ENCODE measurements around the gene TAF1C.

The TAF1C gene

GRCh38 chr16:84150926-84151325, 35.9 kb downstream of the TAF1C start:
- no peak for DNase-seq (ENCODE audit: low read depth)
- H3K4me3 ChIP-seq (ENCODE audit: control insufficient read depth, low read depth, low read length), result no peak overlapping the region
- TF ChIP-seq CTCF (conservative IDR thresholded peaks at IDR 0.05; ENCODE audit: control insufficient read depth, insufficient read depth, low read depth, low read length), result no peak

GRCh38 chr16:84144859-84145639, 41.8 kb downstream of the TAF1C start, which contains the start of the genes DNAAF1 and HSDL1:
TSS of gene DNAAF1 (plus strand) at chr16:84145308. CDS start at chr16:84145441, 133 bp downstream.
TSS of gene HSDL1 (minus strand) at chr16:84145177. CDS start at chr16:84131321, 13,856 bp downstream.
- DNase-seq (ENCODE audit: low read depth), result peak; percentile 72
- H3K4me3 ChIP-seq (ENCODE audit: control insufficient read depth, low read depth, low read length), result peak within 1 kb of the TSS; percentile 81
- TF ChIP-seq CTCF (conservative IDR thresholded peaks at IDR 0.05; ENCODE audit: control insufficient read depth, insufficient read depth, low read depth, low read length), result no peak

- peak; percentile 8 for DNase-seq (ENCODE audit: low read depth)
- no peak for TF ChIP-seq CTCF (conservative IDR thresholded peaks at IDR 0.05; ENCODE audit: control insufficient read depth, insufficient read depth, low read depth, low read length)
- peak overlapping the region; percentile 81 for H3K4me3 ChIP-seq (ENCODE audit: control insufficient read depth, low read depth, low read length)
These were observed 42.5 kb downstream of the TAF1C start for GRCh38 chr16:84144209-84144858.

GRCh38 chr16:84143784-84144199, 43.1 kb downstream of the TAF1C start:
- peak overlapping the region; percentile 81 for H3K4me3 ChIP-seq (ENCODE audit: control insufficient read depth, low read depth, low read length)
- DNase-seq (ENCODE audit: low read depth), result peak; percentile 7
- no peak for TF ChIP-seq CTCF (conservative IDR thresholded peaks at IDR 0.05; ENCODE audit: control insufficient read depth, insufficient read depth, low read depth, low read length)

GRCh38 chr16:84143081-84143480, 43.8 kb downstream of the TAF1C start:
- H3K4me3 ChIP-seq (ENCODE audit: control insufficient read depth, low read depth, low read length), result no peak overlapping the region
- DNase-seq (ENCODE audit: low read depth), result no peak
- TF ChIP-seq CTCF (conservative IDR thresholded peaks at IDR 0.05; ENCODE audit: control insufficient read depth, insufficient read depth, low read depth, low read length), result no peak

GRCh38 chr16:84141143-84141670, 45.6 kb downstream of the TAF1C start:
- no peak overlapping the region for H3K4me3 ChIP-seq (ENCODE audit: control insufficient read depth, low read depth, low read length)
- no peak for TF ChIP-seq CTCF (conservative IDR thresholded peaks at IDR 0.05; ENCODE audit: control insufficient read depth, insufficient read depth, low read depth, low read length)
- DNase-seq (ENCODE audit: low read depth), result no peak
